Measurements from ENCODE around the gene PRKAR2A. TPM values are rescaled to one million over a fixed set of nuclear protein-coding genes. Genes with fewer than 3 reads are reported as not detected.

The PRKAR2A gene
- total and polyA plus RNA-seq, 5 experiments from 2014 or later = 10.3 to 40.5 (median 14.0) TPM

Other genes with a start within 250 kb of the PRKAR2A start
- gene UQCRC1, start 238.2 kb downstream of the PRKAR2A start, total RNA-seq = 10 to 100 TPM; 78.8 to 83.4 TPM
- 100 to 1,000 TPM; 143 to 167 (median 151) TPM for gene UQCRC1, start 238.2 kb downstream of the PRKAR2A start, polyA plus RNA-seq
- not detected for gene TMEM89, start 226.1 kb downstream of the PRKAR2A start, total RNA-seq
- not detected for gene TMEM89, start 226.1 kb downstream of the PRKAR2A start, polyA plus RNA-seq
- 10 to 100 TPM; 28.6 to 30.6 TPM for gene SLC26A6, start 212.4 kb downstream of the PRKAR2A start, total RNA-seq
- gene SLC26A6, start 212.4 kb downstream of the PRKAR2A start, polyA plus RNA-seq = 1 to 10 TPM; 3.0 to 3.7 (median 3.5) TPM
- 1 to 10 TPM; 7.1 to 7.9 TPM for gene CELSR3, start 185.0 kb downstream of the PRKAR2A start, total RNA-seq
- gene CELSR3, start 185.0 kb downstream of the PRKAR2A start, polyA plus RNA-seq = under 1 TPM; 0.21 to 0.60 (median 0.42) TPM
- gene NCKIPSD, start 162.0 kb downstream of the PRKAR2A start, total RNA-seq = 10 to 100 TPM; 18.1 to 18.7 TPM
- 10 to 100 TPM in 1 of 3 donors, 1 to 10 TPM in 2; 8.1 to 14.2 (median 8.5) TPM for gene NCKIPSD, start 162.0 kb downstream of the PRKAR2A start, polyA plus RNA-seq
- gene IP6K2, start 130.7 kb downstream of the PRKAR2A start, total RNA-seq = 10 to 100 TPM; 88.1 to 91.5 TPM
- gene IP6K2, start 130.7 kb downstream of the PRKAR2A start, polyA plus RNA-seq = 10 to 100 TPM; 46.4 to 58.8 (median 51.4) TPM
- 10 to 100 TPM; 10.5 to 12.5 TPM for gene SLC25A20, start 51.0 kb upstream of the PRKAR2A start, total RNA-seq
- gene SLC25A20, start 51.0 kb upstream of the PRKAR2A start, polyA plus RNA-seq = 10 to 100 TPM; 13.7 to 44.6 (median 19.4) TPM
- gene ARIH2, start 71.0 kb upstream of the PRKAR2A start, total RNA-seq = 100 to 1,000 TPM; 162 to 167 TPM
- gene ARIH2, start 71.0 kb upstream of the PRKAR2A start, polyA plus RNA-seq = 100 to 1,000 TPM in 2 of 3 donors, 10 to 100 TPM in 1; 92.7 to 119 (median 101) TPM
- gene P4HTM, start 142.4 kb upstream of the PRKAR2A start, total RNA-seq = 10 to 100 TPM; 57.0 to 62.5 TPM
- gene P4HTM, start 142.4 kb upstream of the PRKAR2A start, polyA plus RNA-seq = 10 to 100 TPM; 20.3 to 23.3 (median 22.9) TPM
- gene WDR6, start 159.5 kb upstream of the PRKAR2A start, total RNA-seq = 100 to 1,000 TPM; 332 to 351 TPM
- gene WDR6, start 159.5 kb upstream of the PRKAR2A start, polyA plus RNA-seq = 100 to 1,000 TPM in 2 of 3 donors, 10 to 100 TPM in 1; 96.3 to 126 (median 111) TPM
- gene DALRD3, start 170.7 kb upstream of the PRKAR2A start, total RNA-seq = 10 to 100 TPM; 23.9 to 24.2 TPM
- gene DALRD3, start 170.7 kb upstream of the PRKAR2A start, polyA plus RNA-seq = 10 to 100 TPM; 20.8 to 21.9 (median 21.8) TPM
- 10 to 100 TPM; 87.1 to 89.2 TPM for gene NDUFAF3, start 174.2 kb upstream of the PRKAR2A start, total RNA-seq
- gene NDUFAF3, start 174.2 kb upstream of the PRKAR2A start, polyA plus RNA-seq = 100 to 1,000 TPM; 140 to 226 (median 202) TPM
- 100 to 1,000 TPM; 121 to 129 TPM for gene IMPDH2, start 181.5 kb upstream of the PRKAR2A start, total RNA-seq
- gene IMPDH2, start 181.5 kb upstream of the PRKAR2A start, polyA plus RNA-seq = 100 to 1,000 TPM in 2 of 3 donors, 10 to 100 TPM in 1; 97.3 to 121 (median 118) TPM
- gene QRICH1, start 246.2 kb upstream of the PRKAR2A start, total RNA-seq = 100 to 1,000 TPM; 194 to 196 TPM
- 10 to 100 TPM; 13.6 to 23.6 (median 21.1) TPM for gene QRICH1, start 246.2 kb upstream of the PRKAR2A start, polyA plus RNA-seq